8988T (cell line): Measurements from ENCODE around the gene GALR3.
A peak's percentile ranks its signal among the peaks of the same experiment; 100 is the strongest.
"Not testable (repeated sequence)": the region's sequence is repeated elsewhere in the genome, so short reads cannot be mapped to it uniquely, and the experiment has no call there.

Source experiments
- DNase-seq: peaks from one replicate; pipeline ENCODE4 v3.0.0; 2011

Gene GALR3, protein sequence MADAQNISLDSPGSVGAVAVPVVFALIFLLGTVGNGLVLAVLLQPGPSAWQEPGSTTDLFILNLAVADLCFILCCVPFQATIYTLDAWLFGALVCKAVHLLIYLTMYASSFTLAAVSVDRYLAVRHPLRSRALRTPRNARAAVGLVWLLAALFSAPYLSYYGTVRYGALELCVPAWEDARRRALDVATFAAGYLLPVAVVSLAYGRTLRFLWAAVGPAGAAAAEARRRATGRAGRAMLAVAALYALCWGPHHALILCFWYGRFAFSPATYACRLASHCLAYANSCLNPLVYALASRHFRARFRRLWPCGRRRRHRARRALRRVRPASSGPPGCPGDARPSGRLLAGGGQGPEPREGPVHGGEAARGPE

DNA sequence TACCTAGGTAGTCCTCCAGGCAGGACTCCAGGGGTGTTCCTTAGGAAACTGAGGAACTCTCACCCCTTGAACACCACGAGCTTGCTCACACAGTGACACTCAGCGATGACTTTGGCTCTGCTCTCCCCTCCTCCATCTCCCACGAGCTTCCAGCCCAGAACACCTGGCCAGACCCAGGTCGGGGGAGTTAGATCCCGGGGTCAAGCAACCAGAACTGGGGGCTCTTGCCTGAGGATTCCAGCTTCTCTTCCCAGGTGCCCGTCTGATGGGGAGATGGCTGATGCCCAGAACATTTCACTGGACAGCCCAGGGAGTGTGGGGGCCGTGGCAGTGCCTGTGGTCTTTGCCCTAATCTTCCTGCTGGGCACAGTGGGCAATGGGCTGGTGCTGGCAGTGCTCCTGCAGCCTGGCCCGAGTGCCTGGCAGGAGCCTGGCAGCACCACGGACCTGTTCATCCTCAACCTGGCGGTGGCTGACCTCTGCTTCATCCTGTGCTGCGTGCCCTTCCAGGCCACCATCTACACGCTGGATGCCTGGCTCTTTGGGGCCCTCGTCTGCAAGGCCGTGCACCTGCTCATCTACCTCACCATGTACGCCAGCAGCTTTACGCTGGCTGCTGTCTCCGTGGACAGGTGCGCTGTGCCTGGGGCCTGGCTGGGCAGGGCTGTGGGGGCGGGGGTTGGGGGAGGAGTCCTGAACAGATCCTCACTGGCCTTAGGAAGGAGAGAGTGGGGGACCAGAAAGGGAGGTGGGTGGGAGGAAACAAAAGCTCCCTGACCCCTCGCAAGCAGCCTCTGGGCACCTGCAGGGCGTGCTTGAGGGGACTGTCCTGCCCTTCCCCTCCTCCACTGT lies at the start of gene GALR3:
Gene GALR3, plus strand, starts transcription at position 249 of the 852 bp plus-strand sequence. Its CDS starts 25 bp downstream, at position 274.
- DNase-seq, result no peak

DNA sequence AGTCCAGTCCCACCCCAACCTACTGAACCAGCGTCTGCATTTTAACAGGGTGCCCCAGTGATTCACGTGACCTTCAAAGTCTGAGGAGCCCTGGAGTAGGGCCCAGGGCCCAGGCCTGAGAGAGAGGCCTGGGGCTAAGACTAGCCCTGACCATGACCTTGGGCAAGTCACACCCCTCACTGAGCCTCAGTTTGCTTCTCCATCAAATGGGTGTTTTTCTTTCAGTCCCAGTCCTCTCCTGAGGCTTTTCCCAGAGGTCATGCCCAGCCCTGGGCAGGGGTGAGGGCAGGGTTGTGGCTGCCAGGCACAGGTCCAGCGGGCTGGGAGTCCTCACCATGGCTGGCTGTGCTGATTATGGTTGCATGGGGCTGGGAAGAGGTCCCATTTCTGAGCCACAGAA lies 48.5 kb upstream of the GALR3 start:
- DNase-seq, result no peak

DNA sequence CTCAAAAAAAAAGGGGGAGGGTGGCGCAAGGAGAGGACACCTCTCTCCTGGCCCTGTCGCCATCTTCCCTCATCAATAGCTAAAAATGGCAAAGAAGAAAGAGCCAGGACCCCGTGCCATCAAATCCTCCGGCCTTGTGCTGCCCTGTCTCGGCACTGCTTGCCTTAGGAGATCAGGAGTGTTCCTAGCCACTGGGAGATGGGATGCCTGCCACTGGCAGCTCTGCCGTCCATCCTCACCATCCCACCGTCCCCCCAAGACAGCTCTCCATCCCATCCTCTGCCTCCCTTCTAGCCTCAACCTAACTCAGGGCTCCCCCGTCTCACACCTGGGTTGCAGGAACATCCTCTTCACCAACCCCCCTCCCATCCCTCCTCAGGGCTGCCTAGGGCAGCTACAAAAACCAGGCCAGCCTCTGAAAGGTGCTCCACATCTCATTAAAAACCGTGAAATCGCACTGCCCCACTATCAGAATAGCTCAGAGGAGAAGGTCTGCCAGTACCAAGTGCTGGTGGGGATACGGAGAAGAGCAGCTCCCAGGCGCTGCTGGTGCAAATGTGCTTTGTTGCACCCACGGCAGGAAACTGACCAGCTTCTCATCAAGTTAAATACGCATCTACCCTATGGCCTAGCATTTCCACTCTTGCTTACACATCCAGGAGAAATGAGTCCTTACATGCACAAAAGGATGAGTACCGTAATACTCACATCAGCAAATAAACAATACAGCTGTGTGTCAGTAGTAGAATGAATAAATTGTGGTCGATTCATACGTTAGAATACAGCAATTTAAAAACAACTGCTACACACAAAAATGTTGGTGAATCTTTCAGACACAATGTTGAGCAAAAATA lies 47.2 kb upstream of the GALR3 start:
- no peak for DNase-seq

DNA sequence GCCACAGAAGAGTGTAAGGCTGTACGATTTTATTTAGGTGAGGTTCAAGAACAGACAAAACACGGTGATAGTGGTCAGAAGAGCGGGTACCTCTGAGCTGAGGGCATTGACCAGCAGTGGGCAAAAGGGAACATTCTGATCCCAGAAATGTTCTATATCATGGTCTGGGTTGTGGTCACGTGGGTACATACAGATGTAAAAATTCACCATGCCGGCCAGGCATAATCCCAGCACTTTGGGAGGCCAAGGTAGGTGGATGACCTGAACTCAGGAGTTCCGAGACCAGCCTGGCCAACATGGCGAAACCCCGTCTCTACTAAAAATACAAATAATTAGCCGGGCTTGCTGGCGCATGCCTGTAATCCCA lies 46.6 kb upstream of the GALR3 start:
- DNase-seq, result no peak

DNA sequence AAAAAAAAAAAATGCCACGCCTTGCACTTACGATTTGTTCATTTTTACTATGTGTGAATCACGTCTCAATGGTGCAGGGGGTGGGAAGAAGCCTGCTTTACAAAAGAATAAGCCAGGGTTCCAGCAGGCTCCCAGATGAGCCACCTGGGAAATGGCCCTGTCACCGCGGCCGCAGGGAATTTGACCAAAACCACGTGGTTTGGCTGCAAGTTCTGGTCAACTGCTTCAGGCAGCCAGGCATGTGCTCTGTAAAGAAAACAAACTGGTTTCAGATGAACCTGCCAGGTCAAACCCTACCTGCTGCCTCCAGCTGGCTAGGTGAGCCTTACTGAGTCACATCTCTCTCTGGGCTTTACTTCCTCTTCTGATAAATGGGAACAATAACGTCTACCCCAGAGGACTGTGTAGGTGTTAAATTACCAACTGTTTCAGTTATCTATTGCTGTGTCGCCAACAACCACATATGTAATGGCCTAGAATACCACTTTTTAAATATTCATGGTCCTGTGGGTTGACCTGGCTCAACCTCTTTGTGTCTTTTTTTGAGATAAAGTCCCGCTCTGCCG lies 46.0 kb upstream of the GALR3 start:
- DNase-seq, result no peak

DNA sequence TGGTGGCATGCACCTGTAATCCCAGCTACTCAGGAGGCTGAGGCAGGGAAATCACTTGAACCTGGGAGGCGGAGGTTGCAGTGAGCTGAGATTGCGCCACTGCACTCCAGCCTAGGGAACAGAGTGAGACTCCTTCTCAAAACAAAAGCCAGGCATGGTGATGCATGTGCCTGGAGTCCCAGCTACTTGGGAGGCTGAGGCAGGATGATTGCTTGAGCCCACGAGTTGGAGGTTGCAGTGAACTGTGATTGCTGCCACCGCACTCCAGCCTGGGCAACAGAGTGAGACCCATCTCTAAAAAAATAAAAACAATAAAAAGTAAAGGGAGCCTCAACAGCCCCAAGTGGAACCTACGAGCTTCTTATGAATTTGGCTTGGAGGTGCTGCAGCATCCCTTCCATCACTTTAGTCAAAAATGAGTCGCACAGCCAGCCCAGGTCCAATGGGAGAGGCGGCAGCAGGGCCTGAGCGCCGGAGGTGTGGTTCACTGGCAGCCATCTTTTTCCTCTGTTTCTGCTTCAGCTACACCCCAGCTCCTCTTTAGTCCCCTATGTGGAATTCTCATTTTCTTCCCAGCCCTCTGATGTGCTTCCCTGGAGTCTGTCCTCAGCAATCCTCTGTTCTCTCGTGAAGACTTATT lies 44.7 kb upstream of the GALR3 start:
- DNase-seq, result no peak

DNA sequence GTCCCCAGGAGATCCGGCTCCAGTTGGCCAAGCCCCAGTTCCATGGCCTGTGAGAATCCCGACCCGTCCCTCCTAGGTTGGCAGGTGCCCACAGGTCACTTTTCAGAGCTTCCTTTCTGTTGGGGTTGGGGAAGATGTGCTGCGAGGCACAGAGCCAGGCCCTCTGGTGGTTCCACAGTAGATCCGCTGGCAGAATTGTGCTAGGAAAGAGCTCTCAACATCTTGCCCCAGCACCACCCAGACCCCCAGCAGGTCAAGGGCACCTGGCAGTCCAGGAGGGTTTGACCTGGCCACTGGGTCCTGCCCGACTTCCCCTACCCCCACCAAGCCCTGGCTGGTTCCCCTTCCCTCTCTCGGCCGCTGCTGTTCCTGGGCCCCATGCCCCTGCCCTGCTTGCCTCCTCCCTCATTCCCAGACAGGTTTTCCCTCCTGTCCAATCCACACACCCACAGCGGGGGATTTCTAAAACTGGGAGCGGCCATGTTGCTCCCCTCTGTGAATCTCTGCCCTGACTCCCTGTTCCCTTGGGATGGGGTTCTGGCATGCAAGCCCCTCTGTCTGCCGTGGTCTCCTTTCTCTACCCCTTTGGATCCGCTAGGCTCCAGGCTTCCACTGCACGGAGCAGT lies 41.6 kb upstream of the GALR3 start:
- no peak for DNase-seq

DNA sequence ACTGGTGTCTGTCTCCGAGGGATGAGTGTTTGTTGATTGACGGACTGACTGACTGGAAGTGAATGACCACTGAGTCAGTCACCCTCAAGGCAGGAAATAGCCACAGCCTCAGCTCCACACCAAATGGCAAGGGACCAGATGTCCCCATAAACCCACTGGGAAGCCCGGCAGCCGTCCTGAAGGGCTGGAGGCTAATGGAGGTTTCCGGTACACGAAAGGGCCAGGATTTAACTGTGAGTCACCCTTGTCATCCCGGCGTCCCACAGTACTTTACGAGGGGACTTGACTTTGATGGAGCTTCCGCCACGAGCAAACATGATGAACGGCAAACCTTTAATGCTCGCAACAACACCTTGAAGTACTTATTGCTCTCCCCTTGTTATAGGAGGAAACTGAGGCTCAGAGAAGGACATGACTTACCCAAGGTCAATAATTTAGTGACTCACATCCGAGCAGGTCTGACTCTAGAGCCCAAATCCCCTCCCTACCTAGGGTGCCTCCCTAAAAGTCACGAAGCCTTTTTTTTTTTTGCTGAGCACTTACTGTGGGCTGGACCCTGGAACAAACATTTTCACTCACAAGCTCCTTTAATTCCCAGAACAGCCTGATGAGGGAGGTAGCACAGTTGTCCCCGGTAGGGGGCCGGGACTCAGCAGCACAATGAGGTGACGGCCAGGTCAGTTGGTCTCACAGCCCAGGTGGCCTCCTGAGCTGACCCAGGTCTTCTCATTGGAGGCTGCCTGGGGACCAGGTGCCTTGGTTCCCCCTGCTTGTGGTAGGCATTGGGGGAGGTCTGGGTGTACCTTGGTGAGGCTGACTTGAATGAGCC lies 40.6 kb upstream of the GALR3 start:
- no peak for DNase-seq

DNA sequence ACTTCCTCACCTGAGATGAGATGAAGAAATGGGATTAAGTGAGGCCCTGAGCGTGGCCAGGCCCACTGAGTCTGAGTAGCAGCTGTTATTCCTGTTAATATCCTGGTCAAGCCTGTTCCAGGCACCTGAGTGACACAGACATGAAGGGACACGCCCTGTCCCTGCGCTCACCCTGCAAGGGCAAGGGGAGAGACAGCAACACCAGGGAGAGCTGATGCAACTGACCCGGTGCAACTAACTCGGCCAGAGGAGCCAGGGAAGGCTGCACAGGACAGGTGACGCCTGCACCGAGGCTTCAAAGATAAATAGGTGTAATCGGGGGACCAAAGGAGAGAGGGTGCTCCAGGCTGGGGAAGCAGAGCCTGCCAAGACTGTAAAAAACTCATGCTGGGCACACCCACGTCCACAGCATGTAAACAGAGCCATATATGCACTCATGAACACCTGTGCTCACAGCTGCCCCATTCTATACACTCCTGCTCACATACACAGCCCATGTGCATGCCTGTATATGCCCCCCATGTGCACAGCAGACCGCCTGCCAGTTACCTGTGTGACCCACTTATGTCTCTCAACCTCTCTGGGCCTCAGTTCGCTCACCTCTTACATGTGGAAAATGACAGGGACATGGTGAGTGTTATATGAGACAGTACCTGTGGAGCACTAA lies 38.2 kb upstream of the GALR3 start:
- no peak for DNase-seq

DNA sequence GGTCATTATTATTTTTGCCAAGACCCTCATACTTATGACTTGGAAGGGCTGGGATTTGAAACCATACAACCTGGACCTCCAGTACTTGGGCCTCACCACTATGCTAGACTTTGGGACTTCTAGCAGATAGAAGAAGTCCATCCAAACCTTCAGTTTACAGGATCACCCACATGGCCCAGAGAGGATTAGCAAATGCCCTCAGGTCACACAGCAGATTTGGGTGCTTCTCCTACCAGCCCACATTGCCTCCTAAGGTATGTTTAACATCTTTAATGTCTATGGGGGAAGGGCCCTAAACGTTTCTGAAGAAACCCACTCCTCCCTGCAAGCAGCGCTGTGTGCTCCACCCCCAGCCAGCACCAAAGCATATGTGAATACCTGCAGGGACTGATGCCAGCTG lies 32.9 kb upstream of the GALR3 start:
- DNase-seq, result no peak

DNA sequence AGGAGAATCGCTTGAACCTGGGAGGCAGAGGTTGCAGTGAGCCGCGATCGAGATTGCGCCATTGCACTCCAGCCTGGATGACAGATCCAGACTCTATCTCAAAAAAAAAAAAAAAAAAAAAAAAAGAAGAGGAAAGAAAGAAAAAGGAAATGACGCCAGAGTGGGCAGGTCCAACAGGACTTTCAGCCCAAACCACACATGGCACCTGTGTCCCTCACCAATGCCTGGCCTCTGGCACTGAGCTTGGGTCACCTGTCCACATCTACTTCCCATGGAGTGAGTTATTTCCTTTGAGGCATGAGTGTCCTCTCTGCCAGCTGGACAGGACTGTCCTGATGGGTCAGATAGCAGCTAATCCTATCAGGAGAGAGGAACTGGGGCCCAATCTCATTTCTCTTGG lies 30.7 kb upstream of the GALR3 start:
- no peak for DNase-seq

DNA sequence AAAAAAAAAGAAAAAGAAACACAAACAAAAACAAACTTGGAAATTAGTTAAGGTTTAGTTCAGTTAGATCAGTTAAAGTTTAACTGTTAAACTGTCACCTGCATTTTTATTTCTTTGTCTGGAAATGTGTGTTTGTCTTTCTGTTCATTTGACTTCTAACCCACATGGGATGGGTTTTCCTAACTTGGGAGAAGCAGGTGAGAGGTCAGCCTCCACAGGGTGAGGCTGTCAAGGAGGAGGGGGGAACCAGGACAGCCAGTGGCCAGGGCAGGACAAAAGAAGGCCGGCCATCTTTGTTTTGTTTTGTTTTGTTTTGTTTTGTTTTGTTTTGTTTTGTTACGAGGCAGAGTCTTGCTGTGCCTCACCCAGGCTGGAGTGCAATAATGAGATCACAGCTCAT lies 28.8 kb upstream of the GALR3 start:
- DNase-seq, result no peak

DNA sequence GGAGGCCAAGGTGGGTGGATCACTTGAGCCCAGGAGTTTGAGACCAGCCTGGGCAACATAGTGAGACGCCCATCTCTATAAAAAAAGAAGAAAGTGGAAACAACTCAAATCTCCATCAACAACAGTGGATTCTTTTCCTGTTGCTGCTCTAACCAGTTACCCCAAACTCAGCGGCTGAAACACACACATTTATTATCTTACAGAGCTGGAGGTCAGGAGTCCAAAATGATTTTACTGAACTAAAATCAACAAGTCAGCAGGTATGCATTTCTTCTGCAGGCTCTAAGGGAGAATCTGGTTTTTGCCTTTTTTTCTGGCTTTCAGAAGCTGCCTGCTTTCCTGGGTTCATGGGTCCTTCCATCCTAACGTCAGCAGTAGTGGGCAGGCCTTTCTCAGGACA lies 27.1 kb upstream of the GALR3 start:
- DNase-seq, result no peak

DNA sequence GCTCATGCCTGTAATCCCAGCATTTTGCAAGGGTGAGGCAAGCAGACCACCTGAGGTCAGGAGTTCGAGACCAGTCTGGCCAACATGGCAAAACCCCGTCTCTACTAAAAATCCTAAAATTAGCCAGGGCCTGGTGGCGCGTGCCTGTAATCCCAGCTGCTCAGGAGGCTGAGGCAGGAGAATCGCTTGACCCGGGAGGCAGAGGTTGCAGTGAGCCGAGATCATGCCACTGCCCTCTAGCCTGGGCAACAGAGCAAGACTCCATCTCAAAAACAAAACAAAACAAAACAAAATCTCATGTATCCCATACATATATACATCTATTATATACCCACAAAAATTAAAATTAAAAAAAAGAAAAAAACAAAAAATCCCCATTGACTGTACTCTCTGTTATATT lies 25.9 kb upstream of the GALR3 start:
- not testable (repeated sequence) for DNase-seq

DNA sequence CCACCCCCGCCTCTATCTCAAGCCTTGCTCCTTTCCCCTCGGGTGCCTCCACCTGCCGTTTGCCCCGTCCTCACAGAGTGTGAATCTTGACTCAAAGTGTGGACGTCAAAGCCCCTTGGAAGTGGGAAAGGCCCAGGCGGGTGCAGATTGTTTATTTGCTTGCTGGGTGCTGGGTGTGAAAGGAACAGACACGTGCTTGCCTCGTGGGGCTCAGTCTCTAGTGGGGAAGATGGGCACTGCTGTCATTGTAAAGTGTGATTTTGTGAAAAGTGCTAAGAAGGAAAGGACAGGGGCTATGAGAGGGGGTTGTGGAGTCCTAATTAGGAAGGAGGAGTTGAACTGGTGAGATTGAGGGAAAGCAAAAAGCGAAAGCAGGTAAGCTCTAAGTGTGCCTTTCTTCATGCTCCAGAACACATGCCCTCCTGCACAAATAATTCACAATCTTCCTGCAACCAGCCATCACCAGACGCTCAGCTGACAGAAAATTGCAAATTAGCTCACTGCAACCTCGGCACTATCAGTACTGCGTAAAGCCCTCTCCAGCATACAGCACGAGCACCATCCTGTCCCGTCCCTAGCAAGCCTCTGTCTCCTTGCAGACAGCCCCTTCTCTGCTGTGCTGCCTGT lies 25.2 kb upstream of the GALR3 start:
- DNase-seq, result no peak

DNA sequence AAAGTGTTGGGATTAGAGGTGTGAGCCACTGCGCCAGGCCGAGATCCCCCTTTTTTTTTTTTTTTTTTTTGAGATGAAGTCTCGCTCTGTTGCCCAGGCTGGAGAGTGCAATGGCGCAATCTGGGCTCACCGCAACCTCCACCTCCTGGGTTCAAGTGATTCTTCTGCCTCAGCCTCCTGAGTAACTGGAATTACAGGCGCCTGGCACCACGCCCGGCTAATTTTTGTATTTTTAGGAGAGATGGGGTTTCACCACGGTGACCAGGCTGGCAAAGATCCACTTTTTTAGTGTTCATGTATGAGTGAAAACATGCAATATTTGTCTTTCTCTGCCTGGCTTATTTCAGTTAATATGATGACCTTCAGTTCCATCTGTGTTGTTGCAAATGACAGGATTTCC lies 23.2 kb upstream of the GALR3 start:
- not testable (repeated sequence) for DNase-seq

DNA sequence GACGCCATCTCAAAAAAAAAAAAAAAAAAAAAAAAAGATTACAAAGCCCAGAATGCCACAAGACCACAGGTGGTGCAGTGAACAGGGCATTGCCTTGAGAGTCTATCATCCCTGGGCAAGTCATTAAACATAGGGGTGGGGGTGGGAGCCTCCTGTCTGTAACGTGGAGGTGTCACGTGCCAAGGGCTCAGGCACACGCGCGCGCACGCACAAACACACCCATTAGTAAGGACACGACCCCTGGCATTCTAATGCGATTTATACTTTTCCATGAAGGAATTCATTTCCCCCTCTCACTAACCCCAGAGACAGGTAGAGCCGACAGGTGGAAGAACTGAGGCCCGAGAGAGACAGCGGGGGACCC lies 21.3 kb upstream of the GALR3 start:
- no peak for DNase-seq

DNA sequence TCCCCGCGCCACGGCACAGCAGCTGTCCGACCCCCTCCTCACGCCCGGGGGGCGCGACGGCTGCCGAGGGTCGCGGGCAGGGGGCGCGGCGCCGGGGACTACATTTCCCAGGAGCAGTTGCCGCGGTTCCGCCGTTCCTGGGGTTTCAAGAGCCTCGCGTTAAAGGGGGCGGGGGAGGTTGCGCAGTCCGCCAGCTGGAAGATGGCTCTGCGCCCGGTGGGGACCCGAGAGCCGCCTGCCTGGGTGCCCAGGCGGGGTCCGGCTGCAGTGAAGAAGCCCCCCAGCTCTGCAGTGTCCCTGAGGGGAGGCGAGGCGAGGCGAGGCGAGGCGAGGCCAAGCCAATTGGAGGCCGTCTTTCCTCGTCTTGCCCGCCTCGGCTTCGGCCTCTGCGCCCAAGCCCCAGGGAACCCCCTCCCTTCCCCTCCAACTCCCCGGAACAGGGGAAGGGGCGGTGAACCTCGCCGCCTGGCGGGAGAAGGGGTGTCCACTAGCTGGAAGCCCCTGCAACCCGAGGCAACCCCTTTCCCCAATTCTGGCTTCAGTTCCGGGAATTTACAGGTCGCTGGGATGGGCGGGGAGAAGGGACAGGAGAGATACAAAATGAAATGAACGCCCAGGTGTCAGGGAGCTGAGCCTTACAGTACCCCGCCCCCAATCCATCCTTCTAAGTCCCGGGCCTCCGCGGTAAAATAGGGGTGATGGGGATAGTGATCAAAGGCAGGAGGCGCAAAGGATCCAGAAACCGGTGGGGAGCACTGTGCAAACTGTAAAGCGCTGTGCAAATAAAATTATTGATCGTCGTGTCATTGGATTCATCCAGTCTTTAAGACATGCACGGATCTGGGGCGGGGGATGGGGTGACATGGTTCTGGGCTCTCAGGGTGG lies 20.6 kb upstream of the GALR3 start:
- peak; percentile 85 for DNase-seq

DNA sequence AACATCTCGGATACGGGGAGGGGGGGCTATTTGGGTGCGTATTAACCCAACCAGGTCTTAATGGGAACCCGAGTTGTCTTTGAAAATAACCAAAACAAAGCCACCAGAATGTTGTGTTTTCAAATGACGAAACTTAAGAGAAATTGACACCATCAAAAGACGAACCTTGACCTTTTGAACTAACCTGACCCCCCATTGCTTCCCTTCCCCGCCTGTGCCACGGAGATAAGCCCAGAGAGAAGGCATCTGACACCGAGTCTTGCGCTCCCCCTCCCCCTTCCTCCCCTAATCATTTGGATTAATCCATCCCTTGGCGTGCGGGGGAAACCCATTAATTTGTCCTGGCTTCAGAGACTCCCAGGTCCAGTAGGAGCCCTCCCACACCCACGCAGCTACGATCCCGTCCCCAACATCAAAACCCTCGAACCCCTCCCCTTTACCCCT lies 20.0 kb upstream of the GALR3 start:
- DNase-seq, result no peak
